GM18502 (cell line): Measurements from ENCODE around the gene ZNF561.
"Not testable (repeated sequence)": the region's sequence is repeated elsewhere in the genome, so short reads cannot be mapped to it uniquely, and the experiment has no call there.

ENCODE experiments used
- ATAC-seq: cut with Tn5 transposase; IDR thresholded peaks from one replicate; pipeline ENCODE4 v1.9.1; 2021; ENCODE audit warnings: mild to moderate bottlenecking; ENCODE audit not compliant: unreplicated experiment, poor library complexity

Gene ZNF561

DNA sequence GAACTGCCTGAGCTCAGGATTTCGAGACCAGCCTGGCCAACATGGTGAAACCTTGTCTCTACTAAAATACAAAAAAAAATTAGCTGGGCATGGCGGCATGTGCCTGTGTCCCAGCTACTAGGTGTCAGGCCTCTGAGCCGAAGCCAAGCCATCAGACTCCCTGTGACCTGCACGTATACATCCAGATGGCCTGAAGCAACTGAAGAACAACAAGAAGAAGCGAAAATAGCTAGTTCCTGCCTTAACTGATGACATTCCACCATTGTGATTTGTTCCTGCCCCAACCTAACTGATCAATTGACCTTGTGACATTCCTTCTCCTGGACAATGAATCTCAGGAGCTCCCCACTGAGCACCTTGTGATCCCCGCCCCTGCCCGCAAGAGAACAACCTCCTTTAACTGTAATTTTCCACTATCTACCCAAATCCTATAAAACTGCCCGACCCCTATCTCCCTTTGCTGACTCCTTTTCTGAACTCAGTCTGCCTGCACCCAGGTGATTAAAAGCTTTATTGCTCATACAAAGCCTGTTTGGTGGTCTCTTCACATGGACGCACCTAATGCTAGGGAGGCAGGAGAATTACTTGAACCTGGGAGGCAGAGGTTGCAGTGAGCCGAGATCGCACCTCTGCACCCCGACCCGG, 38.8 kb downstream of the ZNF561 start:
- not testable (repeated sequence) for ATAC-seq

DNA sequence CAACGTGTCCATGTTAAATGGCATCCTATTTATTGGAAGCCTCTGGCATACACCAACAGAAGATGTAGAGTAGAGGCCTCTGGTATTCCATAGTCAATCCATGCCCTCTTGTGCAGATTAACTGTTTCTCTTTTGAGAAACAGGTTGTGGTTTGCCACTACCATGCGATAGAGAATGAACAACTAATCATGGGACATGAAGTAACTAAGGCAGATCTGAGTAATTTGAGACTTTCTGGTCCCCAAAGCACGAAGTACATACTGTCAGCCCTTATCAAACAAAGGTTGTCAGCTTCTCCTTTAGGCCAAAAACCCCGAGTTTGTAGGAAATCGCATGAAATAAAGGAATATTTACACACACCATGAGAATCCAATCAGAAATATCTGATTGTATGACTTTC, 40.3 kb downstream of the ZNF561 start:
- no peak for ATAC-seq

DNA sequence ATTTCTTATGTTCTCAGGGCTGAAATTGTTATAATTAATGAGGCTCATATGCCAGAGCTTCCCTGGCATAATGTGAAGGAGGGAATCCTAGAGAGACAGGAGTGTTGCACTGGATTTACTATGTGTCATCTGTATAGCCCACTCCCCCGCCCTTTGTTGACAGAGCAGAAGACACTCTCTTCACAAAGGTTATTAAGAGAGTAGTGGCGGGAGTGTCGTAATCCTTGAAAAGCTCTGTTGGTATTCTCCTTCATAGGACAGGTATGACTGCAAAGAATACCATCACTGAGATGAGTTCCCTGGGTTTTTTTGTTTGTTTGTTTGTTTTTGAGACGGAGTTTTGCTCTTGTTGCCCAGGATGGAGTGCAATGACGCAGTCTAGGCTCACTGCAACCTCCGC, 50.8 kb downstream of the ZNF561 start:
- ATAC-seq: no peak

DNA sequence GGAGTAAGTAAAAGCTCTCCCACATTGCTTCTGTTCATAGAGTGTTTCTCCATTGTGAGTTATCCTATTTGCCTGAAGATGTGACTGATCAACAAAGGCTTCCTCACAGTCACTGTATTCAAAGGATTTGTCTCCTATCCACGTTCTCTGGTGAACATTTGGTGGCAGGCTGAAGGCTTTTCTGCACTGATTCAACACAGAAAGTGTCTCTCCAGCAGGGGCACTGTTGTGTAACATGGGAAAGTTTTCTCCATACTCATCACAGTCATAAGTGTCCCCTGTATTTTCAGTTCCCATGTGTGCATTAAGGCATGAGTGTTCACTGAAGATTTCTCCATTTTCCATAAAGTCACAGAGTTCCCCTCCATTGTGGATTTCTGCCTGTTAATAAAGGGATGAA, 54.3 kb downstream of the ZNF561 start:
- ATAC-seq: no peak

DNA sequence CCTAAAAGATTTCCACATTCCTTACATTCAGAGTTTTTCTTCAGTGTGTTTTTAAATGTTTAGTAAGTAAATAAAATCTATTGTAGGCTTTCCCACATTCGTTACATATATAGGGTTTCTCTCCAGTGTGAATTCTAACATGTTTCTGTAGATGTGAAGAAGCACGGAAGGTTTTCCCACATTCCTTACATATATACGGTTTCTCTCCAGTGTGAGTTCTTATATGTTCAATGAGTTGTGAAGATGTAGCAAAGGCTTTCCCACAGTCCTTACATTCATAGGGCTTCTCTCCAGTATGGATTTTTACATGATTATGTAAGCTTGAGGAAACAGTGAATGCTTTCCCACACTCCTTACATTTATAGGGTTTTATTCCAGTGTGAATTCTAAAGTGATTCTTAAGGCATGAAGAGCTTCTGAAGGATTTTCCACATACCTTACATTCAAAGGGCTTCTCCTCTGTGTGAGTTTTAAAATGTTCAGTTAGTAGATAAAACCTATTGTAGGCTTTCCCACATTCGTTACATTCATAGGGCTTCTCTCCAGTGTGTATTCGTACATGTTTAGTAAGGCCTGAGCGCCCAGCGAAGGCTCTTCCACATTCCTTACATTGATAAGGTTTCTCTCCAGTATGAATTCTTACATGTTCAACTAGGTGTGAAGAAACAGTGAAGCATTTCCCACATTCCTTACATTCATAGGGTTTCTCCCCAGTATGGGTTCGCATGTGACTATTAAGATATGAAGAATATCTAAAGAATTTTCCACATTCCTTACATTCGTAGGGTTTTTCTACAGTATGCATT, 54.9 kb downstream of the ZNF561 start:
- ATAC-seq: no peak
